ENCODE data around the gene FUT2. TPM values are rescaled to one million over a fixed set of nuclear protein-coding genes. Genes with fewer than 3 reads are reported as not detected.
"Not testable (repeated sequence)": the region's sequence is repeated elsewhere in the genome, so short reads cannot be mapped to it uniquely, and the experiment has no call there.

Gene FUT2
- total RNA-seq, 4 donors from 2014 or later, result 0.27 to 1.3 TPM; not detected in 2

- TF ChIP-seq POLR2A (IDR thresholded peaks at IDR 0.05) (no peak), CTCF (IDR thresholded peaks at IDR 0.05) (no peak)
- Histone ChIP-seq H3K27me3 (no peaks in the 10 kb centered on the region), H3K9me3 (no peaks in the 10 kb centered on the region), H3K4me3 (replicated peaks in 1 of 3) (no peak overlapping the region), H3K4me1 (peaks cover 5 to 12% of the 10 kb centered on the region in 2 donors), H3K27ac (no peak overlapping the region), H3K36me3 (no peaks in the 10 kb centered on the region)
- intact Hi-C loops (cut with DNase I), result no loop called here
- 94 to 95% methylated on average over 12 of the region's 12 CpGs for WGBS, 2 donors
- DNase-seq, result no peak
Observed at GRCh38 chr19:48650974-48651682, 44.6 kb upstream of the FUT2 start.

GRCh38 chr19:48651683-48652048, 44.1 kb upstream of the FUT2 start:
- no peak overlapping the region for H3K4me3 ChIP-seq (replicated peaks in 1 of 3)
- TF ChIP-seq CTCF (IDR thresholded peaks at IDR 0.05), result no peak
- TF ChIP-seq POLR2A (IDR thresholded peaks at IDR 0.05), result no peak
- no peaks in the 10 kb centered on the region for H3K9me3 ChIP-seq
- no peaks in the 10 kb centered on the region for H3K36me3 ChIP-seq
- H3K27ac ChIP-seq, result no peak overlapping the region
- 63 to 89% methylated on average over 3 to 5 of the region's 5 CpGs for WGBS, 2 donors
- DNase-seq, result no peak
- peaks cover 5 to 12% of the 10 kb centered on the region in 2 donors for H3K4me1 ChIP-seq
- intact Hi-C loops (cut with DNase I), result no loop called here
- H3K27me3 ChIP-seq, result no peaks in the 10 kb centered on the region

GRCh38 chr19:48654299-48655059, 41.3 kb upstream of the FUT2 start:
- no peaks in the 10 kb centered on the region for H3K36me3 ChIP-seq
- no peak for DNase-seq
- no peak overlapping the region for H3K4me3 ChIP-seq (replicated peaks in 1 of 3)
- H3K4me1 ChIP-seq, result peaks cover 4 to 6% of the 10 kb centered on the region in 2 donors
- no peaks in the 10 kb centered on the region for H3K27me3 ChIP-seq
- no peak overlapping the region for H3K27ac ChIP-seq
- H3K9me3 ChIP-seq, result no peaks in the 10 kb centered on the region
- TF ChIP-seq CTCF (IDR thresholded peaks at IDR 0.05) (no peak), POLR2A (IDR thresholded peaks at IDR 0.05) (no peak)
- intact Hi-C loops (cut with DNase I), result no loop called here
- WGBS, 2 donors, result 45 to 57% methylated on average over 7 to 10 of the region's 11 CpGs

- 27 to 30% methylated on average over 16 of the region's 16 CpGs for WGBS, 2 donors
- peak; percentile 32 to 49 for DNase-seq
- no peak for TF ChIP-seq POLR2A (IDR thresholded peaks at IDR 0.05)
- no peak for TF ChIP-seq CTCF (IDR thresholded peaks at IDR 0.05)
- H3K4me3 ChIP-seq (replicated peaks in 1 of 3), result no peak overlapping the region
- no peak overlapping the region for H3K27ac ChIP-seq
- no peaks in the 10 kb centered on the region for H3K9me3 ChIP-seq
- intact Hi-C loops (cut with DNase I), result no loop called here
- H3K4me1 ChIP-seq, result peaks cover 0 to 3% of the 10 kb centered on the region in 2 donors
- no peaks in the 10 kb centered on the region for H3K27me3 ChIP-seq
- no peaks in the 10 kb centered on the region for H3K36me3 ChIP-seq
Observed at GRCh38 chr19:48656840-48657474, 38.8 kb upstream of the FUT2 start.

- H3K9me3 ChIP-seq; H3K36me3 ChIP-seq; H3K4me1 ChIP-seq; H3K27me3 ChIP-seq; H3K27ac ChIP-seq; intact Hi-C loops (cut with DNase I); H3K4me3 ChIP-seq (replicated peaks in 1 of 3); DNase-seq: not testable (repeated sequence)
- WGBS, 2 donors, result 90 to 96% methylated on average over 5 of the region's 5 CpGs
Observed at GRCh38 chr19:48657828-48658227, 37.9 kb upstream of the FUT2 start.

All from thyroid gland (tissue), 4 donors.